Liver (tissue), 3 donors: ENCODE measurements around the gene GNAI3.

Source experiments
- EGR1 ChIP-seq, 2 donors: IDR thresholded peaks; 2 replicates each; pipeline ENCODE4 v1.6.1; 2016 to 2018; ENCODE audit warnings: antibody characterized with exemption in 2 of 2, low read depth in 2 of 2
- HNF4G ChIP-seq: IDR thresholded peaks from 2 replicates; pipeline ENCODE4 v1.6.1; 2016; ENCODE audit warnings: antibody characterized with exemption
- JUND ChIP-seq, 2 donors: IDR thresholded peaks; 2 replicates each; pipeline ENCODE4 v1.6.1; 2016; ENCODE audit warnings: antibody characterized with exemption in 2 of 2
- NR2F2 ChIP-seq: IDR thresholded peaks from 2 replicates; pipeline ENCODE4 v1.6.1; 2016; ENCODE audit warnings: antibody characterized with exemption
- RAD21 ChIP-seq, 2 donors: IDR thresholded peaks; 2 replicates each; pipeline ENCODE4 v1.6.1; 2016; ENCODE audit warnings: antibody characterized with exemption in 2 of 2, mild to moderate bottlenecking in 2 of 2
- RXRA ChIP-seq, 2 donors: IDR thresholded peaks; 2 replicates each; pipeline ENCODE4 v1.6.1; 2017 to 2018; ENCODE audit warnings: antibody characterized with exemption in 2 of 2, mild to moderate bottlenecking in 1 of 2
- SP1 ChIP-seq: IDR thresholded peaks from 2 replicates; pipeline ENCODE4 v1.6.1; 2018; ENCODE audit warnings: antibody characterized with exemption, mild to moderate bottlenecking
- TAF1 ChIP-seq: conservative IDR thresholded peaks from 2 replicates; pipeline ENCODE4 v1.6.1; 2016; ENCODE audit warnings: antibody characterized with exemption, mild to moderate bottlenecking
- YY1 ChIP-seq: IDR thresholded peaks from 2 replicates; pipeline ENCODE4 v1.6.1; 2016; ENCODE audit warnings: antibody characterized with exemption, mild to moderate bottlenecking
- TF ChIP-seq, protein P1 (sequence below): fragments of 150-350 bp; IDR thresholded peaks from 2 replicates; pipeline ENCODE4 v1.5.1; 2017; ENCODE audit warnings: improper control_type of control experiment, low read depth, low read length; ENCODE audit not compliant: missing input control
- TF ChIP-seq, protein P2 (sequence below): IDR thresholded peaks from 2 replicates; pipeline ENCODE4 v1.6.1; 2016; ENCODE audit warnings: antibody characterized with exemption
- TF ChIP-seq, protein P3 (sequence below): IDR thresholded peaks from 2 replicates; pipeline ENCODE4 v1.6.1; 2016; ENCODE audit warnings: antibody characterized with exemption, mild to moderate bottlenecking
- TF ChIP-seq, protein P4 (sequence below): IDR thresholded peaks from 2 replicates; pipeline ENCODE4 v1.6.1; 2016; ENCODE audit warnings: antibody characterized with exemption
- donor health status: healthy.
- donor health status: healthy.

DNA sequence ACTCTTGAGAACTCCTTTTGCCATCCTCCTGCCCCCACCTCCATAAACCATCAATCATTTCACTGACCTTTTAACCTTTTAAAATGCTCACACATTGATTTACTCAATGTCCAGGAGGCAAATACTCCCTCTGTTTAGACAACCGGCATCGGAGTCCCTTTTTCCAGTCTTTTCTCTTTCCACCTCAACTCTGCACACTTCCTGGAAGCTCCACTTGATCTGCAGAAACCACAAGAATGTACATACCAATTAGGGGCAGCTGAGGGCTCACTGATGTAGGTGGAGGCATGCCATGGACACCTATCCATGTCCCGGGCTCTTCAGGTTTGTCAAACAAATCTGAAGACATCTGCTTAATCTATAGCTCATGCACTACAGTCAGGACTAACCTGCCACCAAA lies 33.6 kb upstream of the GNAI3 start:
- TF ChIP-seq YY1 (no peak), RXRA (IDR thresholded peaks at IDR 0.05) (no peak), TAF1 (no peak), HNF4G (no peak), JUND (IDR thresholded peaks at IDR 0.05) (no peak), EGR1 (IDR thresholded peaks at IDR 0.05; ENCODE audit: low read depth in 2 of 2) (no peak), SP1 (no peak), RAD21 (IDR thresholded peaks at IDR 0.05) (no peak), NR2F2 (no peak)
- TF ChIP-seq, protein P1, sequence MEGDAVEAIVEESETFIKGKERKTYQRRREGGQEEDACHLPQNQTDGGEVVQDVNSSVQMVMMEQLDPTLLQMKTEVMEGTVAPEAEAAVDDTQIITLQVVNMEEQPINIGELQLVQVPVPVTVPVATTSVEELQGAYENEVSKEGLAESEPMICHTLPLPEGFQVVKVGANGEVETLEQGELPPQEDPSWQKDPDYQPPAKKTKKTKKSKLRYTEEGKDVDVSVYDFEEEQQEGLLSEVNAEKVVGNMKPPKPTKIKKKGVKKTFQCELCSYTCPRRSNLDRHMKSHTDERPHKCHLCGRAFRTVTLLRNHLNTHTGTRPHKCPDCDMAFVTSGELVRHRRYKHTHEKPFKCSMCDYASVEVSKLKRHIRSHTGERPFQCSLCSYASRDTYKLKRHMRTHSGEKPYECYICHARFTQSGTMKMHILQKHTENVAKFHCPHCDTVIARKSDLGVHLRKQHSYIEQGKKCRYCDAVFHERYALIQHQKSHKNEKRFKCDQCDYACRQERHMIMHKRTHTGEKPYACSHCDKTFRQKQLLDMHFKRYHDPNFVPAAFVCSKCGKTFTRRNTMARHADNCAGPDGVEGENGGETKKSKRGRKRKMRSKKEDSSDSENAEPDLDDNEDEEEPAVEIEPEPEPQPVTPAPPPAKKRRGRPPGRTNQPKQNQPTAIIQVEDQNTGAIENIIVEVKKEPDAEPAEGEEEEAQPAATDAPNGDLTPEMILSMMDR: no peak
- TF ChIP-seq, protein P2, sequence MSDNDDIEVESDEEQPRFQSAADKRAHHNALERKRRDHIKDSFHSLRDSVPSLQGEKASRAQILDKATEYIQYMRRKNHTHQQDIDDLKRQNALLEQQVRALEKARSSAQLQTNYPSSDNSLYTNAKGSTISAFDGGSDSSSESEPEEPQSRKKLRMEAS: no peak
- TF ChIP-seq, protein P3, sequence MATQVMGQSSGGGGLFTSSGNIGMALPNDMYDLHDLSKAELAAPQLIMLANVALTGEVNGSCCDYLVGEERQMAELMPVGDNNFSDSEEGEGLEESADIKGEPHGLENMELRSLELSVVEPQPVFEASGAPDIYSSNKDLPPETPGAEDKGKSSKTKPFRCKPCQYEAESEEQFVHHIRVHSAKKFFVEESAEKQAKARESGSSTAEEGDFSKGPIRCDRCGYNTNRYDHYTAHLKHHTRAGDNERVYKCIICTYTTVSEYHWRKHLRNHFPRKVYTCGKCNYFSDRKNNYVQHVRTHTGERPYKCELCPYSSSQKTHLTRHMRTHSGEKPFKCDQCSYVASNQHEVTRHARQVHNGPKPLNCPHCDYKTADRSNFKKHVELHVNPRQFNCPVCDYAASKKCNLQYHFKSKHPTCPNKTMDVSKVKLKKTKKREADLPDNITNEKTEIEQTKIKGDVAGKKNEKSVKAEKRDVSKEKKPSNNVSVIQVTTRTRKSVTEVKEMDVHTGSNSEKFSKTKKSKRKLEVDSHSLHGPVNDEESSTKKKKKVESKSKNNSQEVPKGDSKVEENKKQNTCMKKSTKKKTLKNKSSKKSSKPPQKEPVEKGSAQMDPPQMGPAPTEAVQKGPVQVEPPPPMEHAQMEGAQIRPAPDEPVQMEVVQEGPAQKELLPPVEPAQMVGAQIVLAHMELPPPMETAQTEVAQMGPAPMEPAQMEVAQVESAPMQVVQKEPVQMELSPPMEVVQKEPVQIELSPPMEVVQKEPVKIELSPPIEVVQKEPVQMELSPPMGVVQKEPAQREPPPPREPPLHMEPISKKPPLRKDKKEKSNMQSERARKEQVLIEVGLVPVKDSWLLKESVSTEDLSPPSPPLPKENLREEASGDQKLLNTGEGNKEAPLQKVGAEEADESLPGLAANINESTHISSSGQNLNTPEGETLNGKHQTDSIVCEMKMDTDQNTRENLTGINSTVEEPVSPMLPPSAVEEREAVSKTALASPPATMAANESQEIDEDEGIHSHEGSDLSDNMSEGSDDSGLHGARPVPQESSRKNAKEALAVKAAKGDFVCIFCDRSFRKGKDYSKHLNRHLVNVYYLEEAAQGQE: no peak
- TF ChIP-seq, protein P4, sequence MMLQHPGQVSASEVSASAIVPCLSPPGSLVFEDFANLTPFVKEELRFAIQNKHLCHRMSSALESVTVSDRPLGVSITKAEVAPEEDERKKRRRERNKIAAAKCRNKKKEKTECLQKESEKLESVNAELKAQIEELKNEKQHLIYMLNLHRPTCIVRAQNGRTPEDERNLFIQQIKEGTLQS: no peak
